ENCODE results near the gene FAM136A.

FAM136A gene

GRCh38 chr2:70321370-70321769, 19.5 kb upstream of the FAM136A start:
- H3K27ac ChIP-seq, result no peak overlapping the region
- TF ChIP-seq CTCF (IDR thresholded peaks at IDR 0.05) (no peak), ZFX (IDR thresholded peaks at IDR 0.05; ENCODE audit: borderline replicate concordance) (no peak)

GRCh38 chr2:70314640-70315039, 12.8 kb upstream of the FAM136A start:
- TF ChIP-seq CTCF (IDR thresholded peaks at IDR 0.05) (no peak), ZFX (IDR thresholded peaks at IDR 0.05; ENCODE audit: borderline replicate concordance) (no peak)
- no peak overlapping the region for H3K27ac ChIP-seq

DNA sequence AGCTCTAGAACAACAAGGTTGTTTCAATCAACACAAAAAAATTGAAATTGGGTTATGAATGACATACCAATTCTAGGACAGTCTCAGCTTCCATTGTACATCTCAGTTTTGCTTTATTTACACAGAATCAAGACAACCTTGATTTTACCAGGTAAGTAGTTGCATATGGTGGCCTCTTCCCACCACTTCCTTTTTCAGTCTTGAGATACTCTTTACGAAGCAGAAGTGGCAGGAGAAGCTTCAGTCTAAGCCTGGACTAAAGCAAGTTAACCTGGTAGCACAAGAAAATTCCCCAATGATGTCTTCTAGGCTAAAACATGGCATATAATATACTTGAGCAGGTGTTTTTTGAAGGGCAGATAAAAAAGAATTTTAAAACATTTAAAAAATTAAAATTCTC, 10.7 kb upstream of the FAM136A start:
- TF ChIP-seq ZFX (IDR thresholded peaks at IDR 0.05; ENCODE audit: borderline replicate concordance) (no peak), CTCF (IDR thresholded peaks at IDR 0.05) (no peak)
- no peak overlapping the region for H3K27ac ChIP-seq

DNA sequence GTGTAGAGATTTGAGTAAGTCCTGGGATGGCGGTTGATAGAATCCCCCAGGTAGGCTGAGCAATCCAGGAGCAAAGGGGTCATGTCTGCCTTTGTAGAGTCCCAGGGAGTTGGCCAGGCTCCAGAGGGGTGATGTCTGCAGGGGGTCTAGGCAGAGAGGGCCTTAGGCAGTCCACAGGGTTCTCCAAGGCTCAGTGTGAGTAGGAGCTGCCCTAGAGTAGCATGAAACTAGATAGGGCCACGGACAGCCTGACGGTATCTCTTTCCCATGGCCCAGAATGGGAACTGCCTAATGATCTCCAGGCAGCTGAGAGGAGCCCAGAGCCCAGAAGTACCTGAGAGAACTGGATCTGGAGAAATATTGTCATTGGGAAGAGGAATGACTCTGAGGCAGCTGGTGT, 9.0 kb upstream of the FAM136A start:
- TF ChIP-seq CTCF (IDR thresholded peaks at IDR 0.05) (no peak), ZFX (IDR thresholded peaks at IDR 0.05; ENCODE audit: borderline replicate concordance) (no peak)
- no peak overlapping the region for H3K27ac ChIP-seq

DNA sequence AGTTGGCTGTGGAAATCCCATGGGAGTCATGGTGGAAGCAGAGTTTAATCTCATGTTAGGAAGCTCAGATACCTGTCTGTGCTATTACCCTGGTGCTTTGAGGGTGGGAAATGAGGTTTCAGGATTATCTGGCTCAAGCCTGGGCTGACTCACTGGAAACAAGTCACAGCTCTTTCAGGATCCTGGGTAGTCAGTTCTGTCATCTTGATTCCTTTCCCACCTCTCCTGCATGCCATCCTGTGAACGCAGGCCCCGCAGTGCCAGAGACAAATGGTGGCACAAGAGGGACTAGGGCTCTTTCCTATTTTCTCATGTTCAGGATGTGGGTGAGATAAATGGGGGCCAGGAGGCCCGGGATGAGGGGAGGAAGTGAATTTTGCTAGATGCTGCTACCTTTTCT, 3.7 kb upstream of the FAM136A start:
- no peak overlapping the region for H3K27ac ChIP-seq
- TF ChIP-seq ZFX (IDR thresholded peaks at IDR 0.05; ENCODE audit: borderline replicate concordance) (no peak), CTCF (IDR thresholded peaks at IDR 0.05) (no peak)

GRCh38 chr2:70304498-70304897, 2.6 kb upstream of the FAM136A start:
- no peak overlapping the region for H3K27ac ChIP-seq
- TF ChIP-seq CTCF (IDR thresholded peaks at IDR 0.05), result no peak
- TF ChIP-seq ZFX (IDR thresholded peaks at IDR 0.05; ENCODE audit: borderline replicate concordance), result no peak

GRCh38 chr2:70303186-70303585, 1.3 kb upstream of the FAM136A start:
- no peak for TF ChIP-seq CTCF (IDR thresholded peaks at IDR 0.05)
- H3K27ac ChIP-seq, result no peak overlapping the region

Data from 22Rv1 (cell line).